HepG2 (cell line): Measurements from ENCODE around the gene HLA-DRA. TPM values are rescaled to one million over a fixed set of nuclear protein-coding genes. Genes with fewer than 3 reads are reported as not detected.

Experiments used
- CBFB ChIP-seq: sonication (generic); formaldehyde crosslinking; IDR thresholded peaks from 2 replicates; pipeline ENCODE4 v1.4.0; 2020; ENCODE audit warnings: missing genetic modification reagents
- SNAPC4 ChIP-seq: sonication (generic); formaldehyde crosslinking; IDR thresholded peaks from 2 replicates; pipeline ENCODE4 v1.4.0; 2020; ENCODE audit warnings: mild to moderate bottlenecking, missing genetic modification reagents
- TAF1 ChIP-seq: sonication (generic); formaldehyde crosslinking; IDR thresholded peaks from 2 replicates; pipeline ENCODE4 v1.4.0; 2020; ENCODE audit warnings: missing genetic modification reagents
- ZNF891 ChIP-seq: sonication (generic); formaldehyde crosslinking; IDR thresholded peaks from 2 replicates; pipeline ENCODE4 v1.5.0; 2020; ENCODE audit warnings: mild to moderate bottlenecking, missing genetic modification reagents
- polyA plus RNA-seq, 8 experiments: library from polyadenylated mRNA; depleted of rRNA in 3 of 8; stranded (reverse) in 7 of 8; unstranded in 1 of 8; fragments of >200 nt; fragmentation: Illumina TruSeq in 4 of 8; extraction: Trizol in 4 of 8; gene quantifications; 2 replicates each; pipeline versions ENCODE4 v1.2.1 to v1.2.3, GENCODE V29; 2011 to 2016; ENCODE audit warnings: low read depth in 4 of 8, missing spikeins in 1 of 8, mixed read lengths in 1 of 8; ENCODE audit not compliant: insufficient read depth in 1 of 8
- total RNA-seq, 5 experiments: library from RNA; depleted of rRNA; stranded (reverse); fragments of >200 nt; fragmentation: Illumina TruSeq; extraction: Trizol; gene quantifications; 2 replicates each; pipeline ENCODE4 v1.2.3, GENCODE V29; 2016; ENCODE audit warnings: low read depth in 1 of 5
- TF ChIP-seq, protein P1 (sequence below): sonication (generic); formaldehyde crosslinking; IDR thresholded peaks from 2 replicates; pipeline ENCODE4 v1.5.1; 2020; ENCODE audit warnings: mild to moderate bottlenecking, missing genetic modification reagents, moderate library complexity

HLA-DRA gene
- total and polyA plus RNA-seq, 2 of the 13 experiments (the other 11 are each of a cell fraction or from before 2014, with no cell fraction given), result not detected

- TF ChIP-seq, protein P1, sequence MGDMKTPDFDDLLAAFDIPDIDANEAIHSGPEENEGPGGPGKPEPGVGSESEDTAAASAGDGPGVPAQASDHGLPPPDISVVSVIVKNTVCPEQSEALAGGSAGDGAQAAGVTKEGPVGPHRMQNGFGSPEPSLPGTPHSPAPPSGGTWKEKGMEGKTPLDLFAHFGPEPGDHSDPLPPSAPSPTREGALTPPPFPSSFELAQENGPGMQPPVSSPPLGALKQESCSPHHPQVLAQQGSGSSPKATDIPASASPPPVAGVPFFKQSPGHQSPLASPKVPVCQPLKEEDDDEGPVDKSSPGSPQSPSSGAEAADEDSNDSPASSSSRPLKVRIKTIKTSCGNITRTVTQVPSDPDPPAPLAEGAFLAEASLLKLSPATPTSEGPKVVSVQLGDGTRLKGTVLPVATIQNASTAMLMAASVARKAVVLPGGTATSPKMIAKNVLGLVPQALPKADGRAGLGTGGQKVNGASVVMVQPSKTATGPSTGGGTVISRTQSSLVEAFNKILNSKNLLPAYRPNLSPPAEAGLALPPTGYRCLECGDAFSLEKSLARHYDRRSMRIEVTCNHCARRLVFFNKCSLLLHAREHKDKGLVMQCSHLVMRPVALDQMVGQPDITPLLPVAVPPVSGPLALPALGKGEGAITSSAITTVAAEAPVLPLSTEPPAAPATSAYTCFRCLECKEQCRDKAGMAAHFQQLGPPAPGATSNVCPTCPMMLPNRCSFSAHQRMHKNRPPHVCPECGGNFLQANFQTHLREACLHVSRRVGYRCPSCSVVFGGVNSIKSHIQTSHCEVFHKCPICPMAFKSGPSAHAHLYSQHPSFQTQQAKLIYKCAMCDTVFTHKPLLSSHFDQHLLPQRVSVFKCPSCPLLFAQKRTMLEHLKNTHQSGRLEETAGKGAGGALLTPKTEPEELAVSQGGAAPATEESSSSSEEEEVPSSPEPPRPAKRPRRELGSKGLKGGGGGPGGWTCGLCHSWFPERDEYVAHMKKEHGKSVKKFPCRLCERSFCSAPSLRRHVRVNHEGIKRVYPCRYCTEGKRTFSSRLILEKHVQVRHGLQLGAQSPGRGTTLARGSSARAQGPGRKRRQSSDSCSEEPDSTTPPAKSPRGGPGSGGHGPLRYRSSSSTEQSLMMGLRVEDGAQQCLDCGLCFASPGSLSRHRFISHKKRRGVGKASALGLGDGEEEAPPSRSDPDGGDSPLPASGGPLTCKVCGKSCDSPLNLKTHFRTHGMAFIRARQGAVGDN (CRISPR knock-in tag), result no peak
- TF ChIP-seq ZNF891 (CRISPR knock-in tag), result no peak
- TF ChIP-seq CBFB, result no peak
- TF ChIP-seq SNAPC4 (CRISPR knock-in tag), result no peak
- no peak for TF ChIP-seq TAF1 (CRISPR knock-in tag)
Observed at GRCh38 chr6:32483968-32484613, 44.4 kb downstream of the HLA-DRA start (continued).
